Parathyroid adenoma (tissue), 2 donors: ENCODE data around the gene KNDC1.

Source experiments
- H2AFZ ChIP-seq: fragments of 300-600 bp; sonication (generic); one replicate; pipeline ENCODE4 v1.7.0; 2017; ENCODE audit warnings: antibody characterized with exemption, mild to moderate bottlenecking
- H3K27ac ChIP-seq: fragments of 300-600 bp; sonication (generic); one replicate; pipeline ENCODE4 v1.7.0; 2017
- H3K27me3 ChIP-seq: fragments of 300-600 bp; sonication (generic); one replicate; pipeline ENCODE4 v1.7.0; 2017; ENCODE audit warnings: low read length; ENCODE audit not compliant: control insufficient read depth, insufficient read depth
- H3K36me3 ChIP-seq: fragments of 300-600 bp; sonication (generic); one replicate; pipeline ENCODE4 v1.7.0; 2017; ENCODE audit warnings: low read length; ENCODE audit not compliant: control insufficient read depth, insufficient read depth
- H3K4me1 ChIP-seq: fragments of 300-600 bp; sonication (generic); one replicate; pipeline ENCODE4 v1.7.0; 2017; ENCODE audit warnings: control low read depth
- H3K4me2 ChIP-seq: fragments of 300-600 bp; sonication (generic); one replicate; pipeline ENCODE4 v1.7.0; 2017; ENCODE audit warnings: low read length
- H3K4me3 ChIP-seq: fragments of 300-600 bp; sonication (generic); one replicate; pipeline ENCODE4 v1.7.0; 2017; ENCODE audit warnings: low read depth, low read length
- H3K79me2 ChIP-seq: fragments of 300-600 bp; sonication (generic); one replicate; pipeline ENCODE4 v1.7.0; 2017; ENCODE audit warnings: control low read depth
- H3K9ac ChIP-seq: fragments of 300-600 bp; sonication (generic); one replicate; pipeline ENCODE4 v1.7.0; 2017; ENCODE audit warnings: mild to moderate bottlenecking
- H3K9me3 ChIP-seq: fragments of 300-600 bp; sonication (generic); one replicate; pipeline ENCODE4 v1.7.0; 2017; ENCODE audit warnings: low read length; ENCODE audit not compliant: control insufficient read depth
- CTCF ChIP-seq: fragments of 300-600 bp; sonication (generic); IDR thresholded peaks from one replicate; pipeline ENCODE4 v1.7.0; 2017; ENCODE audit warnings: antibody characterized with exemption, mild to moderate bottlenecking
- donor health status: primary hyperparathyroidism.

The KNDC1 gene

GRCh38 chr10:133156674-133157579 is 3.1 kb upstream of the KNDC1 start:
- H3K36me3 ChIP-seq: no peaks in the 10 kb centered on the region
- H3K27ac ChIP-seq: no peak overlapping the region
- TF ChIP-seq CTCF: no peak
- H3K4me1 ChIP-seq: peaks cover 6% of the 10 kb centered on the region
- H3K9me3 ChIP-seq: no peaks in the 10 kb centered on the region
- no peak overlapping the region for H3K4me3 ChIP-seq
- no peaks in the 10 kb centered on the region for H3K27me3 ChIP-seq
- no peak overlapping the region for H2AFZ ChIP-seq
- H3K9ac ChIP-seq: no peak overlapping the region
- H3K4me2 ChIP-seq: no peak overlapping the region
- H3K79me2 ChIP-seq: no peaks in the 10 kb centered on the region

- Histone ChIP-seq H3K9me3 (no peaks in the 10 kb centered on the region), H3K79me2 (peaks cover 5% of the 10 kb centered on the region), H3K4me1 (peaks cover 6% of the 10 kb centered on the region), H3K4me3 (no peak overlapping the region), H3K4me2 (no peak overlapping the region), H3K36me3 (no peaks in the 10 kb centered on the region), H3K9ac (no peak overlapping the region), H2AFZ (no peak overlapping the region), H3K27ac (no peak overlapping the region), H3K27me3 (no peaks in the 10 kb centered on the region)
- no peak for TF ChIP-seq CTCF
These were observed 2.2 kb upstream of the KNDC1 start for GRCh38 chr10:133157662-133158436.

- no peaks in the 10 kb centered on the region for H3K9me3 ChIP-seq
- no peak overlapping the region for H3K4me3 ChIP-seq
- no peak overlapping the region for H3K9ac ChIP-seq
- H3K4me2 ChIP-seq: no peak overlapping the region
- H3K27me3 ChIP-seq: no peaks in the 10 kb centered on the region
- peaks cover 8% of the 10 kb centered on the region for H3K79me2 ChIP-seq
- no peak overlapping the region for H3K27ac ChIP-seq
- no peak for TF ChIP-seq CTCF
- peaks cover 6% of the 10 kb centered on the region for H3K4me1 ChIP-seq
- H2AFZ ChIP-seq: no peak overlapping the region
- H3K36me3 ChIP-seq: no peaks in the 10 kb centered on the region
These were observed 1.6 kb upstream of the KNDC1 start for GRCh38 chr10:133158437-133158755.

- Histone ChIP-seq H3K27me3 (no peaks in the 10 kb centered on the region), H3K9me3 (no peaks in the 10 kb centered on the region), H3K4me1 (peaks cover 6% of the 10 kb centered on the region), H3K27ac (peak overlapping the region; percentile 81), H3K9ac (no peak overlapping the region), H2AFZ (peak overlapping the region; percentile 96), H3K36me3 (no peaks in the 10 kb centered on the region), H3K4me3 (no peak overlapping the region), H3K79me2 (peaks cover 14% of the 10 kb centered on the region), H3K4me2 (peak overlapping the region; percentile 37)
- TF ChIP-seq CTCF: no peak
These were observed 1.0 kb upstream of the KNDC1 start for GRCh38 chr10:133158756-133159610.
